Measurements from ENCODE around the gene MYMX. TPM values are rescaled to one million over a fixed set of nuclear protein-coding genes. Genes with fewer than 3 reads are reported as not detected.

Gene MYMX
- total RNA-seq, 1 experiment from 2014 or later = not detected

- Histone ChIP-seq H3K27me3 (replicated peaks; ENCODE audit: insufficient read depth, low read depth, low read length, poor library complexity) (no peaks in the 10 kb centered on the region), H3K4me3 (ENCODE audit: low read depth, low read length, poor library complexity, severe bottlenecking) (no peak overlapping the region), H3K4me1 (ENCODE audit: insufficient read depth, low read length, poor library complexity, severe bottlenecking) (peaks cover 10% of the 10 kb centered on the region), H3K36me3 (ENCODE audit: insufficient read depth, low read length, poor library complexity, severe bottlenecking) (no peaks in the 10 kb centered on the region), H3K9me3 (ENCODE audit: low read depth, low read length, poor library complexity, severe bottlenecking) (no peaks in the 10 kb centered on the region), H3K27ac (ENCODE audit: low read depth, low read length, poor library complexity, severe bottlenecking) (no peak overlapping the region)
- POLR2A ChIA-PET (ENCODE audit: low non-redundant PET) = no interaction called here
- CTCF ChIA-PET = interaction anchor here (1.3 kb wide), 1 partner anchor 13 kb away, joined by 11 read pairs; no protein-coding TSS in a partner anchor
- DNase-seq (ENCODE audit: low spot score) = no peak
- TF ChIP-seq, protein P1, sequence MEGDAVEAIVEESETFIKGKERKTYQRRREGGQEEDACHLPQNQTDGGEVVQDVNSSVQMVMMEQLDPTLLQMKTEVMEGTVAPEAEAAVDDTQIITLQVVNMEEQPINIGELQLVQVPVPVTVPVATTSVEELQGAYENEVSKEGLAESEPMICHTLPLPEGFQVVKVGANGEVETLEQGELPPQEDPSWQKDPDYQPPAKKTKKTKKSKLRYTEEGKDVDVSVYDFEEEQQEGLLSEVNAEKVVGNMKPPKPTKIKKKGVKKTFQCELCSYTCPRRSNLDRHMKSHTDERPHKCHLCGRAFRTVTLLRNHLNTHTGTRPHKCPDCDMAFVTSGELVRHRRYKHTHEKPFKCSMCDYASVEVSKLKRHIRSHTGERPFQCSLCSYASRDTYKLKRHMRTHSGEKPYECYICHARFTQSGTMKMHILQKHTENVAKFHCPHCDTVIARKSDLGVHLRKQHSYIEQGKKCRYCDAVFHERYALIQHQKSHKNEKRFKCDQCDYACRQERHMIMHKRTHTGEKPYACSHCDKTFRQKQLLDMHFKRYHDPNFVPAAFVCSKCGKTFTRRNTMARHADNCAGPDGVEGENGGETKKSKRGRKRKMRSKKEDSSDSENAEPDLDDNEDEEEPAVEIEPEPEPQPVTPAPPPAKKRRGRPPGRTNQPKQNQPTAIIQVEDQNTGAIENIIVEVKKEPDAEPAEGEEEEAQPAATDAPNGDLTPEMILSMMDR (conservative IDR thresholded peaks at IDR 0.05; ENCODE audit: low read depth, low read length) = no peak
- TF ChIP-seq EZH2 (IDR thresholded peaks at IDR 0.05; ENCODE audit: borderline replicate concordance, low read depth, low read length, poor library complexity, severe bottlenecking) = no peak
- intact Hi-C loops (cut with micrococcal nuclease; ENCODE audit: unreplicated experiment) = loop anchor here (1.0 kb wide), 1 partner anchor 67 kb away; no protein-coding TSS in a partner anchor
- no TSS peak for BruUV-seq (replicated peaks)
These were observed 22.1 kb downstream of the MYMX start for GRCh38 chr6:44238687-44239350.

DNA sequence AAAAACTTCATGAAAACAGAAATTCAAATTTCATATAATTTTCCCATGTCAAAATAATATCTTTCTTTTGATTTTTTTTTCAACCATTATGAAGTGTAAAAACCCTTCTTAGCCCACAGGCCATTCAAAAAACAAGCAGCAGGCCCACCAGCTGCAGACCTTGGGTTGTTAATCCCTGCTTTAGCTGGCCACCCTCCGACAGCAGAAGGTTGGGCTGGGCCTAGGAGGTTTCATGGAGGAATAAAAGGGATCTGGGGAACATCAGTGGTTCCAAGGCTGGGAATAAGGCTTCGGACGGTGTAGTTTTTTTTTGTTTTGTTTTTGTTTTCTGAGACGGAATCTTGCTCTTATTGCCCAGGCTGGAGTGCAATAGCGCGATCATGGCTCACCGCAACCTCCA, 26.6 kb downstream of the MYMX start:
- no peaks in the 10 kb centered on the region for H3K27me3 ChIP-seq (replicated peaks; ENCODE audit: insufficient read depth, low read depth, low read length, poor library complexity)
- H3K36me3 ChIP-seq (ENCODE audit: insufficient read depth, low read length, poor library complexity, severe bottlenecking) = peaks cover 5% of the 10 kb centered on the region
- CTCF ChIA-PET = interaction anchor here (0.7 kb wide), 1 partner anchor 36 kb away, joined by 9 read pairs; no protein-coding TSS in a partner anchor
- POLR2A ChIA-PET (ENCODE audit: low non-redundant PET) = no interaction called here
- H3K9me3 ChIP-seq (ENCODE audit: low read depth, low read length, poor library complexity, severe bottlenecking) = no peaks in the 10 kb centered on the region
- no peaks in the 10 kb centered on the region for H3K4me1 ChIP-seq (ENCODE audit: insufficient read depth, low read length, poor library complexity, severe bottlenecking)
- no peak overlapping the region for H3K27ac ChIP-seq (ENCODE audit: low read depth, low read length, poor library complexity, severe bottlenecking)
- no peak for DNase-seq (ENCODE audit: low spot score)
- H3K4me3 ChIP-seq (ENCODE audit: low read depth, low read length, poor library complexity, severe bottlenecking) = no peak overlapping the region
- no TSS peak for BruUV-seq (replicated peaks)
- no peak for TF ChIP-seq EZH2 (IDR thresholded peaks at IDR 0.05; ENCODE audit: borderline replicate concordance, low read depth, low read length, poor library complexity, severe bottlenecking)
- TF ChIP-seq, protein P1 (conservative IDR thresholded peaks at IDR 0.05; ENCODE audit: low read depth, low read length) = no peak
- intact Hi-C loops (cut with micrococcal nuclease; ENCODE audit: unreplicated experiment) = no loop called here

- Histone ChIP-seq H3K27ac (ENCODE audit: low read depth, low read length, poor library complexity, severe bottlenecking) (no peak overlapping the region), H3K4me1 (ENCODE audit: insufficient read depth, low read length, poor library complexity, severe bottlenecking) (peaks cover 19% of the 10 kb centered on the region), H3K4me3 (ENCODE audit: low read depth, low read length, poor library complexity, severe bottlenecking) (peak overlapping the region; percentile 80), H3K9me3 (ENCODE audit: low read depth, low read length, poor library complexity, severe bottlenecking) (no peaks in the 10 kb centered on the region), H3K36me3 (ENCODE audit: insufficient read depth, low read length, poor library complexity, severe bottlenecking) (peaks cover 27% of the 10 kb centered on the region), H3K27me3 (replicated peaks; ENCODE audit: insufficient read depth, low read depth, low read length, poor library complexity) (no peaks in the 10 kb centered on the region)
- POLR2A ChIA-PET (ENCODE audit: low non-redundant PET) = no interaction called here
- intact Hi-C loops (cut with micrococcal nuclease; ENCODE audit: unreplicated experiment) = no loop called here
- no peak for DNase-seq (ENCODE audit: low spot score)
- BruUV-seq (replicated peaks) = no TSS peak
- TF ChIP-seq EZH2 (IDR thresholded peaks at IDR 0.05; ENCODE audit: borderline replicate concordance, low read depth, low read length, poor library complexity, severe bottlenecking) = no peak
- TF ChIP-seq, protein P1 (conservative IDR thresholded peaks at IDR 0.05; ENCODE audit: low read depth, low read length) = no peak
- CTCF ChIA-PET = no interaction called here
These were observed 28.7 kb downstream of the MYMX start for GRCh38 chr6:44245391-44245911.

Measured in A673 (cell line).